GM12891 (cell line): ENCODE measurements around the gene RPS6KA3.

Experiments used
- POLR2AphosphoS5 ChIP-seq: IDR thresholded peaks from 2 replicates; pipeline ENCODE4 v1.6.1; 2011; ENCODE audit warnings: low read depth, low read length, control low read depth
- SPI1 ChIP-seq: IDR thresholded peaks from 2 replicates; pipeline ENCODE4 v1.6.1; 2011; ENCODE audit warnings: low read depth, low read length, control low read depth
- TAF1 ChIP-seq: IDR thresholded peaks from 2 replicates; pipeline ENCODE4 v1.6.1; 2011; ENCODE audit warnings: low read depth, low read length, control low read depth

DNA sequence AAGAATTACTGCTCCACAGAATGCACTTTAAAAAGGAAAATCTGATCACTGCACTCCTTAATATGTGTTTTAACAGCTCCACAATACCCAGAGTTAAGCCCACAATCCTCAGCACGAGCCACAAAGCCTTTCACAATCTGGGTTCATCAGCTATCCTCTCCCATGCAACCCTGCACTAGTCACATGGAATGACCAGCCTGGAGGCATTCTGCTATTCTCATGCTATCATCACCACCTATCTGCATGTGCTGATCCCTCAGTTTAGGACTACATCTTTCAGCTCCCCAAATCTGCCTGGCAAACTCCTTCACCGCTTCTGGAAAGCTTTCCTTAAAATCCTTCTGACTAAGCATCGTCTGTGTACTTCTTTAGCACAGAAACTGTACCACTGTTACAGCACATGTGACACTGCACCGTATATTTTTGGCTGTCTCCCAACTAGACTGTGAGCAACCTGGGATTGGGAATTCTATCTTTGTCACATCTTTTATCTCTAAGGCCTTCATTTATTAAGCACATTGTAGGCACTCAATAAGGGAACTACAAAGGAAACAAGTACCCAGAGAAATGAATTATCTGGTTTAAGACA, 106.8 kb downstream of the RPS6KA3 start:
- no peak for TF ChIP-seq SPI1
- no peak for TF ChIP-seq POLR2AphosphoS5
- no peak for TF ChIP-seq TAF1
